Stimulated activated CD4-positive, alpha-beta T cell treated with anti-CD3 and anti-CD28 coated beads, Interleukin-1b, Interleukin-23, amount 100 ng/mL, for 24 hours (primary cell): ENCODE data around the gene ANKS1A.

Experiments
- DNase-seq, 4 experiments: peaks; one replicate each; pipeline ENCODE4 v3.0.0-alpha.2; 2020; ENCODE audit warnings: low read depth in 4 of 4, low spot score in 1 of 4

Gene ANKS1A

GRCh38 chr6:35037664-35038038 lies 148.6 kb downstream of the ANKS1A start:
- no peak for DNase-seq

- no peak for DNase-seq
Measured at GRCh38 chr6:35038076-35038475, 149.0 kb downstream of the ANKS1A start.

GRCh38 chr6:35040398-35040797 lies 151.3 kb downstream of the ANKS1A start:
- DNase-seq, result no peak

GRCh38 chr6:35041086-35041861 lies 152.2 kb downstream of the ANKS1A start:
- DNase-seq, result no peak

- DNase-seq, result no peak
Measured at GRCh38 chr6:35042031-35042815, 153.2 kb downstream of the ANKS1A start.

GRCh38 chr6:35043381-35044130 lies 154.5 kb downstream of the ANKS1A start:
- DNase-seq, result no peak

GRCh38 chr6:35044145-35044745 lies 155.2 kb downstream of the ANKS1A start:
- no peak for DNase-seq

- DNase-seq, result no peak
Measured at GRCh38 chr6:35044761-35045421, 155.8 kb downstream of the ANKS1A start.

- no peak for DNase-seq
Measured at GRCh38 chr6:35046103-35046502, 157.0 kb downstream of the ANKS1A start.

- no peak for DNase-seq
Measured at GRCh38 chr6:35046862-35047261, 157.8 kb downstream of the ANKS1A start.

GRCh38 chr6:35047265-35048011 lies 158.4 kb downstream of the ANKS1A start:
- no peak for DNase-seq

GRCh38 chr6:35048031-35048613 lies 159.1 kb downstream of the ANKS1A start:
- no peak for DNase-seq

GRCh38 chr6:35048631-35049083 lies 159.6 kb downstream of the ANKS1A start:
- DNase-seq, result no peak

- DNase-seq, result no peak
Measured at GRCh38 chr6:35049156-35049735, 160.2 kb downstream of the ANKS1A start.

GRCh38 chr6:35049900-35050756 lies 161.1 kb downstream of the ANKS1A start:
- no peak for DNase-seq

GRCh38 chr6:35050757-35051330 lies 161.8 kb downstream of the ANKS1A start:
- no peak for DNase-seq

- no peak for DNase-seq
Measured at GRCh38 chr6:35051396-35051795, 162.3 kb downstream of the ANKS1A start.

GRCh38 chr6:35051997-35052583 lies 163.0 kb downstream of the ANKS1A start:
- DNase-seq, result no peak
